Stimulated activated effector memory CD8-positive, alpha-beta T cell treated with anti-CD3 and anti-CD28 coated beads, Interleukin-12 subunit alpha, Interleukin-12 subunit beta, amount 100 ng/mL, for 72 hours (primary cell): ENCODE data around the gene MACROD2.

Experiments used
- ATAC-seq: fragments of 150-1000 bp; cut with Tn5 transposase; 2 replicates; pipeline ENCODE4 v1.10.0; 2021
- DNase-seq, 2 donors: peaks; one replicate each; pipeline ENCODE4 v3.0.0; 2021 to 2022; ENCODE audit warnings: low spot score in 2 of 2
- H3K27ac Mint-ChIP-seq: one replicate; pipeline ENCODE4 v1.8.0; 2022; ENCODE audit warnings: mild to moderate bottlenecking, mixed read lengths
- H3K36me3 Mint-ChIP-seq: one replicate; pipeline ENCODE4 v1.8.0; 2022; ENCODE audit warnings: mild to moderate bottlenecking, mixed read lengths
- H3K4me1 Mint-ChIP-seq: one replicate; pipeline ENCODE4 v1.8.0; 2022; ENCODE audit warnings: mixed read lengths
- H3K4me3 Mint-ChIP-seq: one replicate; pipeline ENCODE4 v1.8.0; 2022; ENCODE audit warnings: mild to moderate bottlenecking, mixed read lengths
- H3K9me3 Mint-ChIP-seq: one replicate; pipeline ENCODE4 v1.8.0; 2022; ENCODE audit warnings: mixed read lengths

MACROD2 gene

GRCh38 chr20:16062661-16063581 lies 2067.6 kb downstream of the MACROD2 start:
- Mint-ChIP-seq H3K9me3 (peaks cover 17% of the 10 kb centered on the region), H3K27ac (no peak overlapping the region), H3K4me1 (no peaks in the 10 kb centered on the region), H3K36me3 (no peaks in the 10 kb centered on the region), H3K4me3 (no peak overlapping the region)
- no peak for DNase-seq
- ATAC-seq: no peak

GRCh38 chr20:16063881-16064280 lies 2068.6 kb downstream of the MACROD2 start:
- Mint-ChIP-seq H3K4me1 (no peaks in the 10 kb centered on the region), H3K4me3 (no peak overlapping the region), H3K36me3 (no peaks in the 10 kb centered on the region), H3K9me3 (peaks cover 21% of the 10 kb centered on the region), H3K27ac (no peak overlapping the region)
- ATAC-seq (no peak), DNase-seq (no peak)

- Mint-ChIP-seq H3K4me3 (no peak overlapping the region), H3K4me1 (no peaks in the 10 kb centered on the region), H3K27ac (no peak overlapping the region), H3K36me3 (no peaks in the 10 kb centered on the region), H3K9me3 (peaks cover 18% of the 10 kb centered on the region)
- ATAC-seq (no peak), DNase-seq (no peak)
Measured at GRCh38 chr20:16064989-16065707, 2069.8 kb downstream of the MACROD2 start.

- Mint-ChIP-seq H3K27ac (no peak overlapping the region), H3K4me1 (no peaks in the 10 kb centered on the region), H3K4me3 (no peak overlapping the region), H3K36me3 (no peaks in the 10 kb centered on the region), H3K9me3 (peaks cover 19% of the 10 kb centered on the region)
- ATAC-seq (no peak), DNase-seq (no peak)
Measured at GRCh38 chr20:16066571-16066970, 2071.3 kb downstream of the MACROD2 start.

GRCh38 chr20:16069389-16070010 lies 2074.2 kb downstream of the MACROD2 start:
- DNase-seq (no peak), ATAC-seq (no peak)
- Mint-ChIP-seq H3K4me3 (no peak overlapping the region), H3K4me1 (no peaks in the 10 kb centered on the region), H3K9me3 (peaks cover 17% of the 10 kb centered on the region), H3K36me3 (no peaks in the 10 kb centered on the region), H3K27ac (no peak overlapping the region)

- H3K27ac Mint-ChIP-seq: no peak overlapping the region
- no peaks in the 10 kb centered on the region for H3K4me1 Mint-ChIP-seq
- no peaks in the 10 kb centered on the region for H3K36me3 Mint-ChIP-seq
- H3K4me3 Mint-ChIP-seq: no peak overlapping the region
- ATAC-seq (no peak), DNase-seq (no peak)
- peaks cover 20% of the 10 kb centered on the region for H3K9me3 Mint-ChIP-seq
Measured at GRCh38 chr20:16072220-16072619, 2076.9 kb downstream of the MACROD2 start.

GRCh38 chr20:16078172-16078898 lies 2083.0 kb downstream of the MACROD2 start:
- DNase-seq: no peak
- no peaks in the 10 kb centered on the region for H3K36me3 Mint-ChIP-seq
- H3K4me1 Mint-ChIP-seq: no peaks in the 10 kb centered on the region
- ATAC-seq: no peak
- no peak overlapping the region for H3K4me3 Mint-ChIP-seq
- H3K27ac Mint-ChIP-seq: no peak overlapping the region
- peaks cover 7% of the 10 kb centered on the region for H3K9me3 Mint-ChIP-seq

- no peaks in the 10 kb centered on the region for H3K4me1 Mint-ChIP-seq
- DNase-seq: no peak
- H3K9me3 Mint-ChIP-seq: peaks cover 6% of the 10 kb centered on the region
- H3K27ac Mint-ChIP-seq: no peak overlapping the region
- no peaks in the 10 kb centered on the region for H3K36me3 Mint-ChIP-seq
- H3K4me3 Mint-ChIP-seq: no peak overlapping the region
- ATAC-seq: no peak
Measured at GRCh38 chr20:16081421-16081820, 2086.1 kb downstream of the MACROD2 start.

GRCh38 chr20:16082051-16082550 lies 2086.8 kb downstream of the MACROD2 start:
- peaks cover 8% of the 10 kb centered on the region for H3K9me3 Mint-ChIP-seq
- DNase-seq (no peak), ATAC-seq (no peak)
- no peak overlapping the region for H3K4me3 Mint-ChIP-seq
- no peaks in the 10 kb centered on the region for H3K36me3 Mint-ChIP-seq
- no peaks in the 10 kb centered on the region for H3K4me1 Mint-ChIP-seq
- H3K27ac Mint-ChIP-seq: no peak overlapping the region

GRCh38 chr20:16083639-16084280 lies 2088.4 kb downstream of the MACROD2 start:
- Mint-ChIP-seq H3K4me1 (no peaks in the 10 kb centered on the region), H3K4me3 (no peak overlapping the region), H3K36me3 (no peaks in the 10 kb centered on the region), H3K9me3 (peaks cover 13% of the 10 kb centered on the region), H3K27ac (no peak overlapping the region)
- no peak for ATAC-seq
- no peak for DNase-seq

GRCh38 chr20:16095226-16095625 lies 2099.9 kb downstream of the MACROD2 start:
- H3K27ac Mint-ChIP-seq: no peak overlapping the region
- no peaks in the 10 kb centered on the region for H3K36me3 Mint-ChIP-seq
- no peak for ATAC-seq

GRCh38 chr20:16096756-16097326 lies 2101.5 kb downstream of the MACROD2 start:
- ATAC-seq (no peak), DNase-seq (no peak)
- H3K9me3 Mint-ChIP-seq: peaks cover 9% of the 10 kb centered on the region
- H3K4me1 Mint-ChIP-seq: no peaks in the 10 kb centered on the region
- H3K4me3 Mint-ChIP-seq: no peak overlapping the region
- no peaks in the 10 kb centered on the region for H3K36me3 Mint-ChIP-seq
- H3K27ac Mint-ChIP-seq: no peak overlapping the region

More at GRCh38 chr20:16095226-16095625, 2099.9 kb downstream of the MACROD2 start:
- no peak for DNase-seq
- Mint-ChIP-seq H3K9me3 (peaks cover 6% of the 10 kb centered on the region), H3K4me1 (no peaks in the 10 kb centered on the region), H3K4me3 (no peak overlapping the region)

GRCh38 chr20:16097788-16098187 lies 2102.5 kb downstream of the MACROD2 start:
- Mint-ChIP-seq H3K36me3 (peaks cover 4% of the 10 kb centered on the region), H3K4me1 (no peaks in the 10 kb centered on the region), H3K9me3 (peaks cover 9% of the 10 kb centered on the region), H3K27ac (no peak overlapping the region), H3K4me3 (no peak overlapping the region)
- ATAC-seq (no peak), DNase-seq (no peak)

- ATAC-seq: no peak
- H3K9me3 Mint-ChIP-seq: peaks cover 9% of the 10 kb centered on the region
- peaks cover 4% of the 10 kb centered on the region for H3K36me3 Mint-ChIP-seq
- H3K27ac Mint-ChIP-seq: no peak overlapping the region
- H3K4me3 Mint-ChIP-seq: no peak overlapping the region
- DNase-seq: no peak
- no peaks in the 10 kb centered on the region for H3K4me1 Mint-ChIP-seq
Measured at GRCh38 chr20:16098890-16099639, 2103.7 kb downstream of the MACROD2 start.
